HEK293T (cell line): ENCODE results near the gene CA10.

Source experiments
- CTCF ChIA-PET: fragments of 350-600 bp; formaldehyde crosslinking; extraction: SDS; loops from one replicate; lab custom pipeline; 2021; ENCODE audit warnings: antibody characterized with exemption, inconsistent platforms; lab: Yijun Ruan, JAX
- POLR2A ChIA-PET: fragments of 350-600 bp; formaldehyde crosslinking; extraction: SDS; loops from one replicate; lab custom pipeline; 2020; ENCODE audit warnings: antibody characterized with exemption, inconsistent platforms; lab: Yijun Ruan, JAX
- DNase-seq: peaks from one replicate; pipeline ENCODE4 v3.0.0; 2012; ENCODE audit warnings: mixed read lengths; ENCODE audit errors: extremely low spot score
- ARNT ChIP-seq: fragments of 450-650 bp; IDR thresholded peaks from 2 replicates; pipeline ENCODE4 v1.6.1; 2017; ENCODE audit warnings: mild to moderate bottlenecking
- BHLHE40 ChIP-seq: fragments of 450-650 bp; IDR thresholded peaks from 2 replicates; pipeline ENCODE4 v1.6.1; 2016; ENCODE audit warnings: mild to moderate bottlenecking, moderate library complexity, borderline replicate concordance
- CTBP1 ChIP-seq: fragments of 450-650 bp; IDR thresholded peaks from 2 replicates; pipeline ENCODE4 v1.6.1; 2016; ENCODE audit warnings: borderline replicate concordance
- ELF4 ChIP-seq: fragments of 450-650 bp; IDR thresholded peaks from 2 replicates; pipeline ENCODE4 v1.6.1; 2017; ENCODE audit warnings: antibody characterized with exemption
- FOXA1 ChIP-seq: fragments of 450-650 bp; IDR thresholded peaks from 2 replicates; pipeline ENCODE4 v1.6.1; 2016; ENCODE audit warnings: mild to moderate bottlenecking
- FOXK2 ChIP-seq: fragments of 450-650 bp; IDR thresholded peaks from 2 replicates; pipeline ENCODE4 v1.6.1; 2016; ENCODE audit warnings: mild to moderate bottlenecking
- FOXM1 ChIP-seq: fragments of 450-650 bp; IDR thresholded peaks from 2 replicates; pipeline ENCODE4 v1.6.1; 2017; ENCODE audit warnings: mild to moderate bottlenecking, borderline replicate concordance
- HDGF ChIP-seq: fragments of 450-650 bp; IDR thresholded peaks from 2 replicates; pipeline ENCODE4 v1.6.1; 2017; ENCODE audit warnings: antibody characterized with exemption, borderline replicate concordance
- L3MBTL2 ChIP-seq: fragments of 450-650 bp; conservative IDR thresholded peaks from 2 replicates; pipeline ENCODE4 v1.6.1; 2016; ENCODE audit warnings: mild to moderate bottlenecking
- LEF1 ChIP-seq: fragments of 450-650 bp; IDR thresholded peaks from 2 replicates; pipeline ENCODE4 v1.6.1; 2017; ENCODE audit warnings: mild to moderate bottlenecking, borderline replicate concordance
- NFRKB ChIP-seq: fragments of 450-650 bp; IDR thresholded peaks from 2 replicates; pipeline ENCODE4 v1.6.1; 2016; ENCODE audit warnings: mild to moderate bottlenecking, moderate library complexity
- PKNOX1 ChIP-seq: fragments of 450-650 bp; IDR thresholded peaks from 2 replicates; pipeline ENCODE4 v1.6.1; 2016
- SP1 ChIP-seq: fragments of 450-650 bp; IDR thresholded peaks from 2 replicates; pipeline ENCODE4 v1.6.1; 2017
- SUZ12 ChIP-seq: fragments of 450-650 bp; IDR thresholded peaks from 2 replicates; pipeline ENCODE4 v1.6.1; 2016; ENCODE audit warnings: mild to moderate bottlenecking
- TARDBP ChIP-seq: fragments of 450-650 bp; IDR thresholded peaks from 2 replicates; pipeline ENCODE4 v1.6.1; 2016
- ZNF384 ChIP-seq: fragments of 450-650 bp; IDR thresholded peaks from 2 replicates; pipeline ENCODE4 v1.6.1; 2016

CA10 gene

GRCh38 chr17:52145476-52145875 is 13.0 kb downstream of the CA10 start:
- TF ChIP-seq SUZ12 (no peak), LEF1 (no peak), L3MBTL2 (no peak), CTBP1 (no peak), SP1 (no peak), PKNOX1 (no peak), HDGF (no peak), ELF4 (no peak), FOXK2 (no peak), FOXM1 (no peak), ZNF384 (no peak), TARDBP (no peak), BHLHE40 (no peak), NFRKB (no peak), FOXA1 (no peak), ARNT (no peak)
- CTCF ChIA-PET = no interaction called here
- no peak for DNase-seq
- POLR2A ChIA-PET = no interaction called here

- ChIA-PET POLR2A (no interaction called here), CTCF (no interaction called here)
- TF ChIP-seq PKNOX1 (no peak), FOXK2 (no peak), FOXM1 (no peak), SUZ12 (no peak), TARDBP (no peak), SP1 (no peak), L3MBTL2 (no peak), HDGF (no peak), FOXA1 (no peak), CTBP1 (no peak), ARNT (no peak), ELF4 (no peak), LEF1 (no peak), NFRKB (no peak), ZNF384 (no peak), BHLHE40 (no peak)
- DNase-seq = no peak
These were observed 15.0 kb downstream of the CA10 start for GRCh38 chr17:52143542-52143941.

GRCh38 chr17:52140601-52141000 is 17.9 kb downstream of the CA10 start:
- no peak for DNase-seq
- ChIA-PET CTCF (no interaction called here), POLR2A (no interaction called here)
- TF ChIP-seq SP1 (no peak), ZNF384 (no peak), BHLHE40 (no peak), CTBP1 (no peak), PKNOX1 (no peak), FOXA1 (no peak), L3MBTL2 (no peak), NFRKB (no peak), ARNT (no peak), HDGF (no peak), ELF4 (no peak)

- DNase-seq = no peak
- ChIA-PET POLR2A (no interaction called here), CTCF (no interaction called here)
- TF ChIP-seq NFRKB (no peak), PKNOX1 (no peak), SUZ12 (no peak), FOXK2 (no peak), ARNT (no peak), SP1 (no peak), TARDBP (no peak), ELF4 (no peak)
These were observed 19.8 kb downstream of the CA10 start for GRCh38 chr17:52138752-52139151.

GRCh38 chr17:52138350-52138749 is 20.2 kb downstream of the CA10 start:
- no peak for DNase-seq
- ChIA-PET POLR2A (no interaction called here), CTCF (no interaction called here)
- no peak for TF ChIP-seq LEF1
- TF ChIP-seq PKNOX1 = no peak
- no peak for TF ChIP-seq HDGF
- TF ChIP-seq ELF4 = no peak
- no peak for TF ChIP-seq FOXM1
- TF ChIP-seq ZNF384 = no peak
- no peak for TF ChIP-seq L3MBTL2
